DND-41 (cell line): ENCODE results near the gene IRS2.
A peak's percentile ranks its signal among the peaks of the same experiment; 100 is the strongest.

ENCODE experiments used
- EZH2 ChIP-seq: IDR thresholded peaks from 3 replicates; pipeline ENCODE4 v1.6.1; 2012; ENCODE audit warnings: borderline replicate concordance, low read depth, mild to moderate bottlenecking, moderate library complexity, low read length, inconsistent platforms; ENCODE audit not compliant: severe bottlenecking
- TF ChIP-seq, protein P1 (sequence below): IDR thresholded peaks from 2 replicates; pipeline ENCODE4 v1.5.1; 2012; ENCODE audit warnings: borderline replicate concordance, low read length, moderate library complexity, mild to moderate bottlenecking; ENCODE audit not compliant: poor library complexity, severe bottlenecking; ENCODE audit errors: extremely low read depth

DNA sequence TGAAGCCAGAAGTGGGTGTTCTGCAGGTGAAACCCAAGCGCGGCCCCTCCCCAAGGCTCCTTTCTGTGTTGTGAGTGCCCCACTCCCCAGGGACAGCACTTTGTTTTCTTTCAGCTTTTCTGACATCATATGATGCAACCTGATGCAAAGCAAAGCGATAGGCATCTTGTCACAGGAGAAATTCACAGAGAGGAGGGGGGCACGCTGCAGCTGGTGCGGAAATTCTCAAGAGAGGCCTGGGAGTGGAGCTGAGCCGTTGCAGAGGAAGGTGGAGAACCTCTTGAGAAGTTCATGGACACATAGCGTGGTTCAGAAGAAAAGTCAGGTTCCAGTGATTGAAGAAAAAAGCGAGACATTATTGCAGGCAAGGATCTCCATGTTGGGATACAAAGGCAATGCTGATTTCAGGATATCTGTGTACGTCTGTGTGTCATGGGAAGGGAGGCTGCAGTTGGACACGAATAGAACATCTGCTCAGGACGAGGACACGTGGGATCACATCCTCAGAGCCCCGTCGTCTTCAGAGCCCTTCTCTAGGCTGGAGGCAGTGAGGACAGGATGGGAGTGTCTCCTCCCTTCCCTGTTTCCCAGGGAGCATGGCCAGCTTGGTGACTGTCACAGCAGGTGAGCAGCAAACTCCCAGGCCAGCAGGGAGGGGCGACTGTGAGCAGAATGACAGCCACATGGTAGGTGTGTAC is 79.2 kb downstream of the IRS2 start:
- TF ChIP-seq, protein P1, sequence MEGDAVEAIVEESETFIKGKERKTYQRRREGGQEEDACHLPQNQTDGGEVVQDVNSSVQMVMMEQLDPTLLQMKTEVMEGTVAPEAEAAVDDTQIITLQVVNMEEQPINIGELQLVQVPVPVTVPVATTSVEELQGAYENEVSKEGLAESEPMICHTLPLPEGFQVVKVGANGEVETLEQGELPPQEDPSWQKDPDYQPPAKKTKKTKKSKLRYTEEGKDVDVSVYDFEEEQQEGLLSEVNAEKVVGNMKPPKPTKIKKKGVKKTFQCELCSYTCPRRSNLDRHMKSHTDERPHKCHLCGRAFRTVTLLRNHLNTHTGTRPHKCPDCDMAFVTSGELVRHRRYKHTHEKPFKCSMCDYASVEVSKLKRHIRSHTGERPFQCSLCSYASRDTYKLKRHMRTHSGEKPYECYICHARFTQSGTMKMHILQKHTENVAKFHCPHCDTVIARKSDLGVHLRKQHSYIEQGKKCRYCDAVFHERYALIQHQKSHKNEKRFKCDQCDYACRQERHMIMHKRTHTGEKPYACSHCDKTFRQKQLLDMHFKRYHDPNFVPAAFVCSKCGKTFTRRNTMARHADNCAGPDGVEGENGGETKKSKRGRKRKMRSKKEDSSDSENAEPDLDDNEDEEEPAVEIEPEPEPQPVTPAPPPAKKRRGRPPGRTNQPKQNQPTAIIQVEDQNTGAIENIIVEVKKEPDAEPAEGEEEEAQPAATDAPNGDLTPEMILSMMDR, result peak; percentile 16
- no peak for TF ChIP-seq EZH2
